ENCODE measurements around the gene IGLL5. TPM values are rescaled to one million over a fixed set of nuclear protein-coding genes. Genes with fewer than 3 reads are reported as not detected.

The IGLL5 gene
- total and polyA plus RNA-seq, 9 of the 15 experiments (the other 6 are each of a cell fraction or from before 2014, with no cell fraction given): not detected

- no peak for TF ChIP-seq ZBTB9 (CRISPR knock-in tag; IDR thresholded peaks at IDR 0.05)
- no peak for TF ChIP-seq PTBP1 (IDR thresholded peaks at IDR 0.05; ENCODE audit: low read depth, low read length)
- TF ChIP-seq ETV5 (CRISPR knock-in tag; IDR thresholded peaks at IDR 0.05; ENCODE audit: low read depth): no peak
- no peak for TF ChIP-seq NFE2L1 (tag; IDR thresholded peaks at IDR 0.05; ENCODE audit: borderline replicate concordance, low read depth)
- TF ChIP-seq CHCHD3 (CRISPR knock-in tag; IDR thresholded peaks at IDR 0.05): 0 out of 2 replicates have a peak, but pooled peaks have one; percentile 3
- no peak for TF ChIP-seq MXI1 (IDR thresholded peaks at IDR 0.05; ENCODE audit: low read depth, low read length)
- no peak for TF ChIP-seq YBX1 (IDR thresholded peaks at IDR 0.05)
- no peak for TF ChIP-seq SMC3 (conservative IDR thresholded peaks at IDR 0.05; ENCODE audit: insufficient read depth, low read depth, low read length)
- no peak for TF ChIP-seq SNAPC5 (CRISPR knock-in tag; IDR thresholded peaks at IDR 0.05)
- no peak for TF ChIP-seq DNMT1 (IDR thresholded peaks at IDR 0.05)
- no peak for TF ChIP-seq OTX1 (CRISPR knock-in tag; IDR thresholded peaks at IDR 0.05)
- no peak for TF ChIP-seq ZNF583 (CRISPR knock-in tag; IDR thresholded peaks at IDR 0.05)
- peak; percentile 56 for TF ChIP-seq SNRNP70 (optimal IDR thresholded peaks at IDR 0.05; ENCODE audit: low read depth, low read length)
- TF ChIP-seq CHD2 (IDR thresholded peaks at IDR 0.05; ENCODE audit: low read depth, low read length): no peak
- no peak for TF ChIP-seq ZEB2 (IDR thresholded peaks at IDR 0.05)
- TF ChIP-seq KAT2B (IDR thresholded peaks at IDR 0.05; ENCODE audit: low read depth, low read length): no peak
- TF ChIP-seq, protein P1, sequence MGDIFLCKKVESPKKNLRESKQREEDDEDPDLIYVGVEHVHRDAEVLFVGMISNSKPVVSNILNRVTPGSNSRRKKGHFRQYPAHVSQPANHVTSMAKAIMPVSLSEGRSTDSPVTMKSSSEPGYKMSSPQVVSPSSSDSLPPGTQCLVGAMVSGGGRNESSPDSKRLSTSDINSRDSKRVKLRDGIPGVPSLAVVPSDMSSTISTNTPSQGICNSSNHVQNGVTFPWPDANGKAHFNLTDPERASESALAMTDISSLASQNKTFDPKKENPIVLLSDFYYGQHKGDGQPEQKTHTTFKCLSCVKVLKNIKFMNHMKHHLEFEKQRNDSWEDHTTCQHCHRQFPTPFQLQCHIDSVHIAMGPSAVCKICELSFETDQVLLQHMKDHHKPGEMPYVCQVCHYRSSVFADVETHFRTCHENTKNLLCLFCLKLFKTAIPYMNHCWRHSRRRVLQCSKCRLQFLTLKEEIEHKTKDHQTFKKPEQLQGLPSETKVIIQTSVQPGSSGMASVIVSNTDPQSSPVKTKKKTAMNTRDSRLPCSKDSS (IDR thresholded peaks at IDR 0.05; ENCODE audit: low read depth, partially characterized antibody): no peak
- TF ChIP-seq KLF1 (tag; IDR thresholded peaks at IDR 0.05): no peak
- TF ChIP-seq RFX1 (IDR thresholded peaks at IDR 0.05): no peak
- TF ChIP-seq ZNF586 (CRISPR knock-in tag; conservative IDR thresholded peaks at IDR 0.05): no peak
- TF ChIP-seq ATF3 (IDR thresholded peaks at IDR 0.05): no peak
- TF ChIP-seq ATF3 (CRISPR knock-in tag; conservative IDR thresholded peaks at IDR 0.05): no peak; the same call in 1 of the 2 replicates
- TF ChIP-seq, protein P2, sequence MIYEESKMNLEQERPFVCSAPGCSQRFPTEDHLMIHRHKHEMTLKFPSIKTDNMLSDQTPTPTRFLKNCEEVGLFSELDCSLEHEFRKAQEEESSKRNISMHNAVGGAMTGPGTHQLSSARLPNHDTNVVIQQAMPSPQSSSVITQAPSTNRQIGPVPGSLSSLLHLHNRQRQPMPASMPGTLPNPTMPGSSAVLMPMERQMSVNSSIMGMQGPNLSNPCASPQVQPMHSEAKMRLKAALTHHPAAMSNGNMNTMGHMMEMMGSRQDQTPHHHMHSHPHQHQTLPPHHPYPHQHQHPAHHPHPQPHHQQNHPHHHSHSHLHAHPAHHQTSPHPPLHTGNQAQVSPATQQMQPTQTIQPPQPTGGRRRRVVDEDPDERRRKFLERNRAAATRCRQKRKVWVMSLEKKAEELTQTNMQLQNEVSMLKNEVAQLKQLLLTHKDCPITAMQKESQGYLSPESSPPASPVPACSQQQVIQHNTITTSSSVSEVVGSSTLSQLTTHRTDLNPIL (CRISPR knock-in tag; IDR thresholded peaks at IDR 0.05): no peak
- TF ChIP-seq MCM5 (IDR thresholded peaks at IDR 0.05; ENCODE audit: low read depth): peak; percentile 95; the same call in 1 of the 2 replicates
- no peak for TF ChIP-seq SP1 (CRISPR knock-in tag; IDR thresholded peaks at IDR 0.05)
- 0 out of 2 replicates have a peak, but pooled peaks have one; percentile 80 for TF ChIP-seq CCAR2 (IDR thresholded peaks at IDR 0.05; ENCODE audit: low read depth, low read length)
Measured at GRCh38 chr22:22916215-22916951, 28.8 kb downstream of the IGLL5 start (continued).

Measured in K562 (cell line).